ENCODE results near the gene ATP6V0B.

Gene ATP6V0B

GRCh38 chr1:44002165-44002564 is 27.4 kb downstream of the ATP6V0B start:
- DNase-seq (ENCODE audit: low spot score) (no peak), FAIRE-seq (no peak)

DNA sequence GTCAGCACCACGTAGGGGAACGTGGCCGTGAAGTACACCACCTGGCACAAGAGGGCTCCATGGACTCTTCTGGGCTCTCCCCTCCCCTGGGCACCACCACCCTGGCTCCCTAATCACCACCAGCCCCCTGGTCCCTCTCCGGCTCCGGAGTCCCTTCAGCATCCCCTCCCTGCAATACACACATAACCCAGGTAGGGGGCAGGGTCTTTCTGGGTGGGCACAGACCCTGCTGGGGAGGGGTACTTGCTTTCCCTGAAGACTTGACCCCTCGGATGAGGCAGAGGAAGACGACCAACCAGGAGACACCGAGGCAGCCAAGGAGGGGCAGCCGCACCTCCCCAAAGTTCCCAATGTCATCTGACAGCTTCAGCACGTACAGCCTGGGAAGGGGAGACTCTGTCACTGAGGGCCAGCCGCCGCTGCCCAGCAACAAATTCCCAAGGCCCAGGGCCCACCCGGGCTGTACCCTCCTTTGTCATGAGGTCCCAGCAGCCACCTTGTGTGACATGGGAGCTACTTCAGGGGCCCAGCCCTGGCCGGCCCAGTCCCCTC is 27.9 kb downstream of the ATP6V0B start:
- FAIRE-seq (no peak), DNase-seq (ENCODE audit: low spot score) (no peak)

DNA sequence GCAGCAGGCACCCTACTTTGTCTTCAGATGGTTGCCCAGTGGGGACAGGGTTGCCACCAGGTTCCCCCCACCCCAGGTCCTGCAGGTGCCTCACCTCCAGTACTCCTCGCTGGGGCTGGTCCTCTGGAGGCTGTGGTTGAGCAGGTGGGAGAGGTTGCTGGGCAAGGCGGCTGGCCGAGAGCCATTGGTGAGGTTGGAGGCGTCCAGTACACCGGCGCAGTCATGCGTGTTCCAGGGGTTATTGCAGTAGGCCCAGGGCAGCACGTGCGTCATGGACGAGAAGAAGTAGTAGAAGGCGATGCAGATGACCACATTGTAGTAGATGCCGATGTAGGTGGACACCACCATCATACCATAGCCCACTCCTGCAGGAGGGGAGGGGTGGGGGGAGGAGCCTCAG is 33.5 kb downstream of the ATP6V0B start:
- DNase-seq (ENCODE audit: low spot score) (no peak), FAIRE-seq (no peak)

DNA sequence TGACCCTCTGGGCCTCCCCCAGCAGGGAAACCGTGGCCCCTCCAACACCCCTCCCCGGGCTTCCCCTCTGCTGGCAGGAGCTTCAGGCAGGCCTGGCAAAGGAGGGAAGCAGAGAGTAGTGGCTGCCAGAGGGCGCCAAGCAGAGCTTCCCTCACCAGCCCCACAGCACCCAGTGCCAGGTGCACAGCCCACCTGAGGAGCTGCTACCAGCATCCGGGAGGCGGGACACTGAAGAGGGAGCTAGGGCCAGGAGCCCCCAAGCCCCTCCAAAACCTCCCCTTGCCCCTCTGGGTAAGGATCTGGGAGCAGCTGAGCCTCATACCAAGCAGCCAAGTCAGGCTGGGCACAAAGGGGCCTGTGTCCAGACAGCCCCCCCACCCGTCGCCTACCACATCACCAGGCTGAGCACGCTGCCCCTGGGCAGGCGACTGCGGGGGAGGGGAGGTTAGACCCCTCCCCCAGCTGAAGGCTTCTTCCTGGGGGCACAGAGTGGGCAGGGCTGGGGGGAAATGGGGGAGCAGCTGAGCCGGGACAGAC is 36.2 kb downstream of the ATP6V0B start:
- no peak for DNase-seq (ENCODE audit: low spot score)

GRCh38 chr1:44012404-44012803 is 37.6 kb downstream of the ATP6V0B start:
- DNase-seq (ENCODE audit: low spot score) (no peak), FAIRE-seq (no peak)

More for the DNA sequence above, 36.2 kb downstream of the ATP6V0B start:
- FAIRE-seq, result no peak

GRCh38 chr1:44012941-44013609 is 38.3 kb downstream of the ATP6V0B start:
- DNase-seq (ENCODE audit: low spot score) (no peak), FAIRE-seq (no peak)

GRCh38 chr1:44013949-44014348 is 39.2 kb downstream of the ATP6V0B start:
- FAIRE-seq (no peak), DNase-seq (ENCODE audit: low spot score) (no peak)

DNA sequence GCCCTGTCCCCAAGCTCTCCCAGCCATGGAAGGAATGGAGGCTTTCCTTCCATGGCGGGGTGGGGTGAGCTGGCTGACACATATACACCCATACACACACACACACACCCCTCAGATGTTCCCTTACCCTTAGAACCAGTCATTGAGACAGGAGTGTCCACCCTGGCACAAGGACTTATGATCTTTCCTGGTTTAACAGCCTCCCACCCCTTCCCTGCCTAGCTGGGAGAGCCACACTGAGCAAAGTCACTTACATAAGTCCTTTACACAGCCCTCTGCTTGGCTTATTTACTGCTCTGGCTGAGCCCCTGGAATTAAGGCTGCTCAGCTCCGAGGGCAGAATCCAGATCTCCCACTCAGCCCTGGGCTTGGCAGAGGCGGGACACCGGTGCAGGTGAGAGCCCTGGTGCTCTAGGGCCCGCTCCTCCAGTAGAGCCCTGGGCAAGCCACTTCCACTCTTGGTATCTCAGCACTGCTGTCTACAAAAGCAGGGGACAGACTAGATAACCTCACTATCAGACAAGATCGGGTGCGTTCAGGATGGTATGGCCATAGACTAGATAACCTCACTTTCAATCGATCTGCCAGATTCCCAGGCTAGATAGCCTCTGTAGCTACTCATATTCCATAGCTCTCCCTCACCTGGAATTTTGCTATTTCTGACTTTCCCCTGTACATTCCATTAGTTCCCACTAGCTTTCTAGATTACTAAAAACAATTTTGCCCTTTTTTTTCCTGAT is 39.8 kb downstream of the ATP6V0B start:
- FAIRE-seq, result no peak
- DNase-seq (ENCODE audit: low spot score), result no peak

GRCh38 chr1:44015206-44015605 is 40.4 kb downstream of the ATP6V0B start:
- no peak for DNase-seq (ENCODE audit: low spot score)
- no peak for FAIRE-seq

DNA sequence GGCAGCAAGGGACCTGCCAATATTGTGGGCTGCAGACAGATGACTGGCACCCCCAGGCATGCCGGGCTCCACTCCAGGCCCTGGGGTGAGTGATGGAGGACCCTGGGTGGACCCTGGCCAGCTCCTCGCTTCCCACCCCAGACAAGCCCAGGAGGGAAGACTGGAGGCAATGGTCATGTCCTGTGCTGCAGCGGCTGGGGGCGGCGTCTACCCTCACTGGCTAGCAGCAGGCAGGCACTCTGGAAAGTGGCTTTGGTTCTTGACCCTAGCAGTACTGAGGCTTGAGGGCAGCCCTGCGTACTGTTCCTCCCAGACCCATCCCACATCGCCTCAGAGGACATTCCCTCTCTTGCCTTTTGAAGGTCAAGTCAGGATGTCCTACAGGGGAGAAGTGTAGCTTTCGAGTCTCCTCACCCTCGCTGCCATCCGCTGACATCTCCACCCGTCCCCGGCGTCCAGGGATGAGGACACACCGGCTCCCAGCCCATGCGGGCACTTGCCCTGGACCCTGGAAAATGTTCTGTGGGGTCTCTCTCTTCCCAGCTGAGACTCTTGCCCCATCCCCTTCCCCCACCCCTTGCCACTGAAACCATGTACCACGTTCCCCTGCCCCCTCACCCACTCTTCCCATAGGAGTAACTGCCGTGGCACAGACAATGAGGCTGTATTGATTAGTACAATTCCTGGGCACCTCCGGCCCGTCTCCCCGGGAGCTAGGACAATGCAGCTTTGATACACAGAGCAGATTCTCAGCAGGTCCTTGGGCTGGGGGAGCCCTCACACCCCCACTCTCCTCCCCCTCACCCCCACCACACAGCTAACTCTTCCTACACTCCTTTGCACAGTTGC is 41.5 kb downstream of the ATP6V0B start:
- FAIRE-seq (no peak), DNase-seq (ENCODE audit: low spot score) (no peak)

- no peak for FAIRE-seq
- DNase-seq (ENCODE audit: low spot score), result no peak
Measured at GRCh38 chr1:44016890-44017400, 42.2 kb downstream of the ATP6V0B start.

GRCh38 chr1:44019466-44019948 is 44.7 kb downstream of the ATP6V0B start:
- DNase-seq (ENCODE audit: low spot score), result no peak
- no peak for FAIRE-seq

DNA sequence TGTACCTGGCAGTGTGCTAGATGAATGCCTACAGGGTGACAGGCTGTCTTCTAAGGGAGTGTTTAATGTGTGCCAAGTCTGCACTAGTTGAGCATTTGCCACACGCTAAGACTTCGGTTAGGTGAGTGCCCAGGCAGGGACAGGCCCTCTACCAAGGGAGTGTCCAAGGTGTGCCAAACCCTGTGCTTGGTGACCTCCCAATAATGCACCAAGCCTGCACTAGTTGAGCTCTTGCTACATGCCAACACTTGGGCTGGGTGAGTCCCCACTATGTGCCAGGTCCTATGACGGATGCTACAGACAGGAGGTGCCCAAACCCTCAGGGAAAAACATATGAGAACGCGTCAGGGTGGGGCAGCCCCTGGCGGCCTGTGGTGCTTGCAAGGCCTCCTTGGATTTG is 45.7 kb downstream of the ATP6V0B start:
- FAIRE-seq, result no peak

DNA sequence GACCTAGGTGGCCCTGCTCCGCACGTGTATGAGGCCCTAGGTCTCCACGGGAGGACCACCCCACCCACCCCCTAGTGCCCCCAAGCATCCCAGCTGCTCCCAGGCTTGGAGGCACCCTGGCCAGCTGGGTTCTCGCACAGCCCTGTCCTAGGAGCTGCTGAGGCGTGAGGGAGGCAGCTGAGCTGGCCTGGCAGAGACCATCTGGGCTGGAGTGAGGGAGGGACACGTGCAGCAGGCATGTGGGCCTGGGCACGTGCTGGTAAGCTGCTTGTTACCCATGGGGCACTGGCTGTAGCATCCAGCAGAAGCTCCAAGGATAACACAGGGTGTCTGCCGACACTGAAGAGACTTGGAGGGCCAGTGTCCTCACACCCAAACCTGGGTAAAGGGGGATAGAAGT is 46.4 kb downstream of the ATP6V0B start:
- DNase-seq (ENCODE audit: low spot score), result no peak
- no peak for FAIRE-seq

More for the DNA sequence above, 45.7 kb downstream of the ATP6V0B start:
- DNase-seq (ENCODE audit: low spot score), result no peak

- no peak for DNase-seq (ENCODE audit: low spot score)
- no peak for FAIRE-seq
Measured at GRCh38 chr1:44021581-44022321, 47.0 kb downstream of the ATP6V0B start.

- no peak for FAIRE-seq
- no peak for DNase-seq (ENCODE audit: low spot score)
Measured at GRCh38 chr1:44024031-44024902, 49.5 kb downstream of the ATP6V0B start.

- FAIRE-seq, result no peak
Measured at GRCh38 chr1:44024903-44025525, 50.3 kb downstream of the ATP6V0B start.

GRCh38 chr1:44025816-44026215 is 51.1 kb downstream of the ATP6V0B start:
- FAIRE-seq (no peak), DNase-seq (ENCODE audit: low spot score) (no peak)

More at GRCh38 chr1:44024903-44025525, 50.3 kb downstream of the ATP6V0B start:
- no peak for DNase-seq (ENCODE audit: low spot score)

DNA sequence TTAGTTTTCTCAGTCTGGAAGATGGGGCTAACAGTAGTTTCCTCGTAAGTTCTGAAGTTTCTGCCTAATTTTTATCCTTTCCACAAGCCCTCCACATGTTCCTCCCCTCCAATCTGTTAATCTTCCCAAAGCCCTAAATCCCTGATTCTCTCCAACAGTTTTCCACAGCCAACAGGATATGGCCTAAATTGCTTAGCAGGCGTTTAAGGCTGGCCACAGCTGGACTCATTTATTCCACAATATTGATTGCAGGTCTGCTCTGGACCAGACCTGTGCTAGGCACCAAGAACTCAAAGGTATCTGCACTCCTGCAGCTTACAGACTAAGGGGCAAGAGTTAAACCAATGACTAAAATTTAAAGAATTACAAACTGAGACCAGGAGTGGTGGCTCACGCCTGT is 52.6 kb downstream of the ATP6V0B start:
- no peak for FAIRE-seq
- DNase-seq (ENCODE audit: low spot score), result no peak

Data from RCC 7860 (cell line).